ENCODE results near the gene NUDT17. TPM values are rescaled to one million over a fixed set of nuclear protein-coding genes. Genes with fewer than 3 reads are reported as not detected.

NUDT17 gene
- total and polyA plus RNA-seq, 2 donors (not counting 1 experiment from before 2014, with no cell fraction given), result 7.7 TPM

DNA sequence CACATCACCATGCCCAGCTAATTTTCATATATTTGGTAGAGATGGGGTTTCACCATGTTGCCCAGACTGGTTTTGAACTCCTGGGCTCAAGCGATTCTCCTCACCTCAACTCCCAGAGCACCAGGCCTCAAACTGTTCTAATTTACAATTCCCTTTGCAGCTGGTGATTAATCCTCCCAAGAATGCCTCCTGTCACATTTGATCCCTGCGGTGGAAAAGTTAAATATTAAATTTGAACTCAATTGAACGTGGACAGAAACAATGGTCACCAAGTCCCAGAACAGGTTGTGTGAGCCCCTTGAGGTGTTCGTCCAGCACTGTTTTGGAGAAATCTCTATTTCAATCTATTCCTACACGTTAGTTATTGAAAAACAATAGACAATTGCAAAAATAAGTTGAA lies 42.2 kb downstream of the NUDT17 start:
- no peak overlapping the region for H3K27ac Mint-ChIP-seq
- H3K4me1 Mint-ChIP-seq, result peaks cover 21% of the 10 kb centered on the region
- Histone ChIP-seq H3K9ac (ENCODE audit: low read length) (no peak overlapping the region), H2AFZ (ENCODE audit: insufficient read depth, low read depth, low read length, poor library complexity, severe bottlenecking) (no peak overlapping the region), H3K27ac (ENCODE audit: low read length in 2 of 2) (no peak overlapping the region), H3K4me2 (replicated peaks; ENCODE audit: low read depth, low read length, poor library complexity, severe bottlenecking) (no peak overlapping the region), H3K27me3 (replicated peaks in 1 of 4; ENCODE audit: control extremely low read depth in 1 of 4, control insufficient read depth in 3 of 4, insufficient read depth in 4 of 4, low read length in 3 of 4) (peaks cover 0 to 20% (median 18%) of the 10 kb centered on the region in 4 experiments), H3K4me1 (ENCODE audit: control insufficient read depth in 2 of 2, insufficient read depth in 2 of 2, low read length in 2 of 2) (peaks cover 11 to 12% of the 10 kb centered on the region in 2 donors), H3K79me2 (ENCODE audit: control insufficient read depth, insufficient read depth, low read length) (no peaks in the 10 kb centered on the region), H4K20me1 (ENCODE audit: control insufficient read depth, insufficient read depth, low read length, poor library complexity, severe bottlenecking) (no peaks in the 10 kb centered on the region), H3K9me3 (ENCODE audit: control extremely low read depth in 1 of 3, control insufficient read depth in 2 of 3, insufficient read depth in 1 of 3, low read length in 2 of 3) (no peaks in the 10 kb centered on the region), H3K36me3 (replicated peaks in 1 of 2; ENCODE audit: control extremely low read depth in 1 of 2, control insufficient read depth in 1 of 2, extremely low read depth in 1 of 2, insufficient read depth in 2 of 2, low read length in 1 of 2) (no peaks in the 10 kb centered on the region), H3K4me3 (ENCODE audit: control extremely low read depth in 1 of 5, extremely low read depth in 1 of 5, insufficient read depth in 1 of 5, low read depth in 2 of 5, low read length in 4 of 5) (no peak overlapping the region)
- no CpG with 5 or more reads among the region's 5 CpGs for WGBS (ENCODE audit: insufficient coverage)
- POLR2A ChIA-PET, result interaction anchor here (4.2 kb wide), 1 partner anchor 28 kb away, joined by 22 read pairs; the partner anchor contains the start of gene PIAS3
- intact Hi-C loops (cut with micrococcal nuclease), result loop anchor here (5.0 kb wide), 1 partner anchor 40 kb away; the partner anchor contains the start of gene NUDT17
- H3K9me3 Mint-ChIP-seq (ENCODE audit: insufficient read depth), result no peaks in the 10 kb centered on the region
- ATAC-seq (ENCODE audit: low read depth), result no peak
- TF ChIP-seq, protein P1, sequence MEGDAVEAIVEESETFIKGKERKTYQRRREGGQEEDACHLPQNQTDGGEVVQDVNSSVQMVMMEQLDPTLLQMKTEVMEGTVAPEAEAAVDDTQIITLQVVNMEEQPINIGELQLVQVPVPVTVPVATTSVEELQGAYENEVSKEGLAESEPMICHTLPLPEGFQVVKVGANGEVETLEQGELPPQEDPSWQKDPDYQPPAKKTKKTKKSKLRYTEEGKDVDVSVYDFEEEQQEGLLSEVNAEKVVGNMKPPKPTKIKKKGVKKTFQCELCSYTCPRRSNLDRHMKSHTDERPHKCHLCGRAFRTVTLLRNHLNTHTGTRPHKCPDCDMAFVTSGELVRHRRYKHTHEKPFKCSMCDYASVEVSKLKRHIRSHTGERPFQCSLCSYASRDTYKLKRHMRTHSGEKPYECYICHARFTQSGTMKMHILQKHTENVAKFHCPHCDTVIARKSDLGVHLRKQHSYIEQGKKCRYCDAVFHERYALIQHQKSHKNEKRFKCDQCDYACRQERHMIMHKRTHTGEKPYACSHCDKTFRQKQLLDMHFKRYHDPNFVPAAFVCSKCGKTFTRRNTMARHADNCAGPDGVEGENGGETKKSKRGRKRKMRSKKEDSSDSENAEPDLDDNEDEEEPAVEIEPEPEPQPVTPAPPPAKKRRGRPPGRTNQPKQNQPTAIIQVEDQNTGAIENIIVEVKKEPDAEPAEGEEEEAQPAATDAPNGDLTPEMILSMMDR (IDR thresholded peaks at IDR 0.05), result no peak
- TF ChIP-seq EZH2 (IDR thresholded peaks at IDR 0.05; ENCODE audit: borderline replicate concordance, insufficient read depth, low read depth, low read length, poor library complexity, severe bottlenecking), result no peak
- no peak for DNase-seq
- H3K27me3 Mint-ChIP-seq, result peaks cover 24% of the 10 kb centered on the region
- no peak overlapping the region for H3K4me3 Mint-ChIP-seq
- CTCF ChIA-PET, result no interaction called here

DNA sequence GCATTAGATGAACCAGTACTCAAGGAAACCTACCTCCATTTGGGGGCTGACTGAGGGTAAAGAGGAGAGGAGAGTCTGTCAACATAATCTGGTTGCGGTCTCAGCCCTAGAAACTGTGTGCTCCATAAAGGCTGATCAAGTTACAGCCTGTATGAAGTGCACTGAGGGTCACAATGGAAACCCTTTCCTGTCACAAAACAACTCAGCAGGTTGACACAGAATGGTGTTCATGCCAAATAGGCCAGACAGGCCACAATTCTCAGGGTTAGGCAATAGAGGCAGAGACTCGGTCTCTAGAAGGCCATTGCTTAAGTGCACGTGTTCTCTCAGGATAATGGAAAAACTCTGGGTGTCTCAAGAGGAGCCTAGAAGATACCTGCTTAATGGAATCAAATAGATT lies 44.3 kb downstream of the NUDT17 start:
- no peaks in the 10 kb centered on the region for H3K79me2 ChIP-seq (ENCODE audit: control insufficient read depth, insufficient read depth, low read length)
- H3K9me3 ChIP-seq (ENCODE audit: control extremely low read depth in 1 of 3, control insufficient read depth in 2 of 3, insufficient read depth in 1 of 3, low read length in 2 of 3), result no peaks in the 10 kb centered on the region
- no peaks in the 10 kb centered on the region for H3K36me3 ChIP-seq (replicated peaks in 1 of 2; ENCODE audit: control extremely low read depth in 1 of 2, control insufficient read depth in 1 of 2, extremely low read depth in 1 of 2, insufficient read depth in 2 of 2, low read length in 1 of 2)
- Mint-ChIP-seq H3K4me1 (peaks cover 16% of the 10 kb centered on the region), H3K9me3 (ENCODE audit: insufficient read depth) (no peaks in the 10 kb centered on the region), H3K27ac (no peak overlapping the region), H3K4me3 (no peak overlapping the region), H3K27me3 (peaks cover 6% of the 10 kb centered on the region)
- CTCF ChIA-PET, result interaction anchor here (0.6 to 3.9 kb wide), 4 partner anchors 20 to 123 kb away, joined by 3 to 28 read pairs (median 10); partner anchors contain the start of gene ITGA10
- no peak overlapping the region for H3K4me3 ChIP-seq (ENCODE audit: control extremely low read depth in 1 of 5, extremely low read depth in 1 of 5, insufficient read depth in 1 of 5, low read depth in 2 of 5, low read length in 4 of 5)
- H3K4me2 ChIP-seq (replicated peaks; ENCODE audit: low read depth, low read length, poor library complexity, severe bottlenecking), result no peak overlapping the region
- 96% methylated on average over 3 of the region's 3 CpGs for WGBS (ENCODE audit: insufficient coverage)
- TF ChIP-seq, protein P1 (IDR thresholded peaks at IDR 0.05), result no peak
- no peak for TF ChIP-seq EZH2 (IDR thresholded peaks at IDR 0.05; ENCODE audit: borderline replicate concordance, insufficient read depth, low read depth, low read length, poor library complexity, severe bottlenecking)
- DNase-seq, result no peak
- H4K20me1 ChIP-seq (ENCODE audit: control insufficient read depth, insufficient read depth, low read length, poor library complexity, severe bottlenecking), result no peaks in the 10 kb centered on the region
- no peak overlapping the region for H2AFZ ChIP-seq (ENCODE audit: insufficient read depth, low read depth, low read length, poor library complexity, severe bottlenecking)
- no peak overlapping the region for H3K27ac ChIP-seq (ENCODE audit: low read length in 2 of 2)
- intact Hi-C loops (cut with micrococcal nuclease), result loop anchor here (5.0 kb wide), 1 partner anchor 42 kb away; the partner anchor contains the start of gene NUDT17
- POLR2A ChIA-PET, result interaction anchor here (0.6 kb wide), 1 partner anchor 30 kb away, joined by 3 read pairs; no protein-coding TSS in a partner anchor
- no peak for ATAC-seq (ENCODE audit: low read depth)
- H3K27me3 ChIP-seq (replicated peaks in 1 of 4; ENCODE audit: control extremely low read depth in 1 of 4, control insufficient read depth in 3 of 4, insufficient read depth in 4 of 4, low read length in 3 of 4), result peaks cover 0 to 6% (median 4%) of the 10 kb centered on the region in 4 experiments
- no peak overlapping the region for H3K9ac ChIP-seq (ENCODE audit: low read length)
- H3K4me1 ChIP-seq (ENCODE audit: control insufficient read depth in 2 of 2, insufficient read depth in 2 of 2, low read length in 2 of 2), result peaks cover 11 to 12% of the 10 kb centered on the region in 2 donors
